ENCODE measurements around the gene CYP2J2.

CYP2J2 gene

DNA sequence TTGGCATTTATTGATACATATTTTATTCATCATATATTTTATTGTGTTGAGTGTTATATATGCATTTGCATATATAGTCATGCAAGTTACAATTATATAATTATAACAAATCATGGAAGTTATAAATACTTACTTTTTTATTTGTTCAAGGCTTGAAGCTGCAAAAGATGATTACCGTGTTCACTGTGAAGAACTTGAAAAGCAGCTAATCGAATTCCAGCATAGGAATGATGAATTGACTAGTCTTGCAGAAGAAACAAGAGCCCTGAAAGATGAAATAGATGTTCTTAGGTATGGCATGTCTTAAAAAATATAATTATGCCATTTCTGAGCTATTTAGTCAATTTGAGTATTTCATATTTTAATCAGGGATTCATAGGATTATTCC, 79.7 kb downstream of the CYP2J2 start:
- no peak overlapping the region for H3K4me3 ChIP-seq (ENCODE audit: low read depth, low read length)
- no peak for DNase-seq (ENCODE audit: low read depth)
- TF ChIP-seq, protein P1, sequence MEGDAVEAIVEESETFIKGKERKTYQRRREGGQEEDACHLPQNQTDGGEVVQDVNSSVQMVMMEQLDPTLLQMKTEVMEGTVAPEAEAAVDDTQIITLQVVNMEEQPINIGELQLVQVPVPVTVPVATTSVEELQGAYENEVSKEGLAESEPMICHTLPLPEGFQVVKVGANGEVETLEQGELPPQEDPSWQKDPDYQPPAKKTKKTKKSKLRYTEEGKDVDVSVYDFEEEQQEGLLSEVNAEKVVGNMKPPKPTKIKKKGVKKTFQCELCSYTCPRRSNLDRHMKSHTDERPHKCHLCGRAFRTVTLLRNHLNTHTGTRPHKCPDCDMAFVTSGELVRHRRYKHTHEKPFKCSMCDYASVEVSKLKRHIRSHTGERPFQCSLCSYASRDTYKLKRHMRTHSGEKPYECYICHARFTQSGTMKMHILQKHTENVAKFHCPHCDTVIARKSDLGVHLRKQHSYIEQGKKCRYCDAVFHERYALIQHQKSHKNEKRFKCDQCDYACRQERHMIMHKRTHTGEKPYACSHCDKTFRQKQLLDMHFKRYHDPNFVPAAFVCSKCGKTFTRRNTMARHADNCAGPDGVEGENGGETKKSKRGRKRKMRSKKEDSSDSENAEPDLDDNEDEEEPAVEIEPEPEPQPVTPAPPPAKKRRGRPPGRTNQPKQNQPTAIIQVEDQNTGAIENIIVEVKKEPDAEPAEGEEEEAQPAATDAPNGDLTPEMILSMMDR (conservative IDR thresholded peaks at IDR 0.05; ENCODE audit: low read depth, low read length): no peak

DNA sequence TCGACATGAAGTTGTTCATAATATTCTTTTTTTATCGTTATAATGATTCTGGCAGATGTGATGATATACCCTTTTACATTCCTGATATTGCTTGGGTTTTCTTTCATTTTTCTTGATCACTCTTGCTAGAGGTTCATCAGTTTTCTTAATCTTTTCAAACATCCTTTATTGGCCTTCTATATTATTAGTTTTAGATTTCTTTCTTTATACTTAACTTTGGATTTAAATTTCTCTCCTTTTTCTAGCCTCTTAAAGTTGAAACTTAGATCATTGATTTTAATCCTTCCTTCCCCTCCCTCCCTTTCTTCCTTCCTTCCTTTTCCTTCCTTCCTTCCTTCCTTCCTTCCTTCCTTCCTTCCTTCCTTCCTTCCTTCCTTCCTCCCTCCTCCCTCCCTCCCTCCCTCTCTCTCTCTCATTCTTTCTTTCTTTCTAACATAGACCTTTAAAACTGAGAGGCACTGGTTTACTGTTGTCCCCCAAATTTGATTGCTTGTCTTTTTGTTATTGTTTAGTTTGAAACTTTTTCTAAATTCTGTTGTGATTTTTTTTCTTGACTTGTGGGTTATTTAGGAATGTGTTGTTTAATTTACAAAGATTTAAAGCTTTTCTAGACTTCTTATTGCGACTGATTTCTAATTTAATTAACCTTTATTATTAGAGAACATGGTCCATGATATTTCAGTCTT, 80.2 kb downstream of the CYP2J2 start:
- no peak for DNase-seq (ENCODE audit: low read depth)
- no peak overlapping the region for H3K4me3 ChIP-seq (ENCODE audit: low read depth, low read length)
- TF ChIP-seq, protein P1 (conservative IDR thresholded peaks at IDR 0.05; ENCODE audit: low read depth, low read length): no peak

DNA sequence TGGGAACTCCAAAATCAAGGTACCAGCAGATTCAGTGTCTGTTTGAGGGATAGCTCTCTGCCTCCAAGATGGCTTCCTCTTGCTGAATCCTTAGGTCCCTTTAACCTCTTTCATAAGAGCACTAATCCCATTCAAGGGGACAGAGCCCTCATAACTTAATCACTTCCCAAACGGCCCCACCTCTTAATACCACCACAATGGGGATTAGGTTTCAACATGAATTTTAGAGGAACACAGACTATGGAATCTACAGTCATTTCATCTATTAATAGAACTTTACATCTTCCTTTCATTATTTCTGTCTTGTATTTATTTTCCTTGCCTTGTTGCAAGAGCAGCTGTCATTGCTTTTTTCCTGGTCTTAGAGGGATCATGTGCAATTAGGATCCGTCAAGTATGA, 81.5 kb downstream of the CYP2J2 start:
- TF ChIP-seq, protein P1 (conservative IDR thresholded peaks at IDR 0.05; ENCODE audit: low read depth, low read length): no peak
- DNase-seq (ENCODE audit: low read depth): no peak
- no peak overlapping the region for H3K4me3 ChIP-seq (ENCODE audit: low read depth, low read length)

Data from choroid plexus epithelial cell (primary cell).